DND-41 (cell line): ENCODE results near the gene OMA1.

Experiments
- CTCF ChIP-seq: IDR thresholded peaks from 2 replicates; pipeline ENCODE4 v1.5.1; 2012; ENCODE audit warnings: borderline replicate concordance, low read length, moderate library complexity, mild to moderate bottlenecking; ENCODE audit not compliant: poor library complexity, severe bottlenecking; ENCODE audit errors: extremely low read depth
- EZH2 ChIP-seq: IDR thresholded peaks from 3 replicates; pipeline ENCODE4 v1.6.1; 2012; ENCODE audit warnings: borderline replicate concordance, low read depth, mild to moderate bottlenecking, moderate library complexity, low read length, inconsistent platforms; ENCODE audit not compliant: severe bottlenecking

DNA sequence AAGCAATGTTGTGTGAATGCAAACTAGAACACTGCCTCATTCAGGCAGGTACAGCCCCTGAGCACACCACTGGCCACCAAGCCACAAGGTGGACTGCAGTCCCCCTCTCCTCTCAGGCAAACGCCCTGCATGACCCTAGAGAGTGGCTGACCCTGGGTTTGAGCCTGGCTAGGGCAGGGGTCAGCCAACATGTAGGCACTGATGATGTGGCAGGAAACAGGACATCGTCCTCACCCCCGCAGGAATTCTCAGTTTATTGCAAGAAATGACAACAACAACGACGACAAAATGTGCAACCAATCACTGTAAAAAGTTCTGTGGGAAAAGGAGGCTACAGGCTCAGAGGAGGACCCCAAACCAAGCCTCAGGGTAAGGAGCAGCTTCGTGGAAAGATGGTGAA is 81.3 kb downstream of the OMA1 start:
- TF ChIP-seq CTCF, result no peak
- TF ChIP-seq EZH2, result no peak
